Ishikawa (cell line): ENCODE results near the gene CEP131.

Source experiments
- CEBPB ChIP-seq: IDR thresholded peaks from 2 replicates; pipeline ENCODE4 v1.6.1; 2012
- CREB1 ChIP-seq: IDR thresholded peaks from 2 replicates; pipeline ENCODE4 v1.6.1; 2012; ENCODE audit warnings: low read depth
- EGR1 ChIP-seq: IDR thresholded peaks from 2 replicates; pipeline ENCODE4 v1.6.1; 2012
- EP300 ChIP-seq: IDR thresholded peaks from 2 replicates; pipeline ENCODE4 v1.6.1; 2012; ENCODE audit warnings: borderline replicate concordance
- FOXM1 ChIP-seq: IDR thresholded peaks from 2 replicates; pipeline ENCODE4 v1.6.1; 2012; ENCODE audit warnings: low read depth, borderline replicate concordance
- MAX ChIP-seq: IDR thresholded peaks from 2 replicates; pipeline ENCODE4 v1.6.1; 2012
- NFIC ChIP-seq: IDR thresholded peaks from 2 replicates; pipeline ENCODE4 v1.6.1; 2012
- RAD21 ChIP-seq: IDR thresholded peaks from 2 replicates; pipeline ENCODE4 v1.6.1; 2012; ENCODE audit warnings: low read depth
- REST ChIP-seq: IDR thresholded peaks from 2 replicates; pipeline ENCODE4 v1.6.1; 2012; ENCODE audit warnings: low read depth, mild to moderate bottlenecking
- TCF12 ChIP-seq: IDR thresholded peaks from 2 replicates; pipeline ENCODE4 v1.6.1; 2012; ENCODE audit warnings: low read depth
- TEAD4 ChIP-seq: IDR thresholded peaks from 2 replicates; pipeline ENCODE4 v1.6.1; 2012
- YY1 ChIP-seq: IDR thresholded peaks from 2 replicates; pipeline ENCODE4 v1.6.1; 2012; ENCODE audit warnings: low read depth
- ZBTB7A ChIP-seq: IDR thresholded peaks from 2 replicates; pipeline ENCODE4 v1.6.1; 2012; ENCODE audit warnings: low read depth
- TF ChIP-seq, protein P1 (sequence below): IDR thresholded peaks from 2 replicates; pipeline ENCODE4 v1.6.1; 2012

Gene CEP131

GRCh38 chr17:81251709-81252301 lies 29.0 kb upstream of the CEP131 start:
- TF ChIP-seq CEBPB: no peak
- no peak for TF ChIP-seq RAD21
- TF ChIP-seq TEAD4: no peak
- no peak for TF ChIP-seq MAX
- TF ChIP-seq ZBTB7A: no peak
- TF ChIP-seq FOXM1: no peak
- TF ChIP-seq, protein P1, sequence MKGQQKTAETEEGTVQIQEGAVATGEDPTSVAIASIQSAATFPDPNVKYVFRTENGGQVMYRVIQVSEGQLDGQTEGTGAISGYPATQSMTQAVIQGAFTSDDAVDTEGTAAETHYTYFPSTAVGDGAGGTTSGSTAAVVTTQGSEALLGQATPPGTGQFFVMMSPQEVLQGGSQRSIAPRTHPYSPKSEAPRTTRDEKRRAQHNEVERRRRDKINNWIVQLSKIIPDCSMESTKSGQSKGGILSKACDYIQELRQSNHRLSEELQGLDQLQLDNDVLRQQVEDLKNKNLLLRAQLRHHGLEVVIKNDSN: no peak
- TF ChIP-seq REST: no peak
- TF ChIP-seq EGR1: no peak
- no peak for TF ChIP-seq TCF12
- TF ChIP-seq YY1: no peak
- TF ChIP-seq CREB1: no peak

- TF ChIP-seq YY1 (no peak), CREB1 (no peak), ZBTB7A (no peak), CEBPB (no peak), TEAD4 (no peak), FOXM1 (no peak), MAX (no peak), REST (no peak), EP300 (no peak)
- TF ChIP-seq, protein P1: no peak
Observed at GRCh38 chr17:81251094-81251708, 28.4 kb upstream of the CEP131 start.

GRCh38 chr17:81250286-81251093 lies 27.7 kb upstream of the CEP131 start:
- TF ChIP-seq NFIC (no peak), FOXM1 (no peak)

DNA sequence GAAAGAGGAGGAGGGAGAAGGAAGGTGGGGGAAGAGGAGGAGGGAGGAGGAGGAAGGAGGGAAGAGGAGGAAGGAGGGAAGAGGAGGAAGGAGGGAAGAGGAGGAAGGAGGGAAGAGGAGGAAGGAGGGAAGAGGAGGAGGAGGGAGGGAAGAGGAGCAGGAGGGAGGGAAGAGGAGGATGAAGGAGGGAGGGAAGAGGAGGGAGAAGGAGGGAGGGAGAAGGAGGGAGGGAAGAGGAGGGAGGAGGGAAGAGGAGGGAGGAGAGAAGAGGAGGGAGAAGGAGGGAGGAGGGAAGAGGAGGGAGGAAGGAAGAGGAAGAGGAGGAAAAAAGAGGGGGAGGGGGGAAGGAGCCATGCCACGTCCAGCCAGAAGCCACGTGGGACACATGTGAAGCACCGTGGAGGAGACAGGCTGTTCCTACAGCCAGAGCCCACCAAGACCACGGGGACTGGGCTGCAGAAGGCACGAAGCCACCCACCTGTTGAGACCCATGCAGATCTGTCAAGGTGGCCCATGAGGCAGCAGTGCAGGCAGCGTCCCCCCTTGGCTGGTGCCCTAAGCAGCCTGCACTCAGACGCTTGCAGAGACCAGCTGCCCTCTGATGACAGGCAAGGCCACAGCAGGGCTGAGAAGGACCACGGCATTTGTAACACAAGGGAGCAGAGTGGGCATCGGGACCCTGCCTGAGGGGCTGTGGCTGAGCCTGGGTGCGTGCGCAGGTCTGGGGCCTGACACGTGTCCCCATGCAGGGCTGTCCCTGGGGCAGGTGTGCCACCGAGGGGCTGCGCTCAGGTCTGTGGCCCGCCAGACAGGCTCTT lies 26.7 kb upstream of the CEP131 start:
- no peak for TF ChIP-seq EP300

DNA sequence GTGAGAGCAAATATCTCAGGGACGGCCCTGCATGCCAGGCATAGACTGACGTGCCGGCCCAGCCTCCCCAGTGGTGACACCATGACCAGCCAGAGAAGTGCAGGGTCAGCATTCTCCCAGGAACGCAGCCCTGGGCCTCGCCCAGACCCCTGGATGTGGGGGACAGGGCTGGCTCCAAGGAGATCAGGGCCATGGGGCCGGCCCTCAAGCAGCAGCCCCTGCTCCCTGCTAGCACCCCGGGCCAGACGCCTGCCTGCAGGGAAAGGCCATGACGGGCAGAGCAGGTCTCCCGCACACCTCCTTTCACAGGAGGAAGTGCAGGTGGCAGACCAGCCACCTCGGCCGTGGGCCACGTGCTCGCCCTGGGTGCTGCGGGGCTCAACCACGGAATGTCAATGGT lies 25.9 kb upstream of the CEP131 start:
- TF ChIP-seq, protein P1: no peak
- TF ChIP-seq MAX: no peak
